Measurements from ENCODE around the gene CNTNAP2.

- TF ChIP-seq CTCF (IDR thresholded peaks at IDR 0.05; ENCODE audit: insufficient read depth, low read length, poor library complexity, severe bottlenecking), result no peak
- TF ChIP-seq EZH2phosphoT487 (conservative IDR thresholded peaks at IDR 0.05; ENCODE audit: low read length), result no peak
Measured at GRCh38 chr7:148041156-148041555, 1924.6 kb downstream of the CNTNAP2 start.
